GM18498 (cell line): ENCODE measurements around the gene RTL10.

Experiments
- ATAC-seq: cut with Tn5 transposase; IDR thresholded peaks from one replicate; pipeline ENCODE4 v1.9.1; 2021; ENCODE audit warnings: mild to moderate bottlenecking, moderate library complexity; ENCODE audit not compliant: unreplicated experiment

RTL10 gene

GRCh38 chr22:19811811-19812771, 42.6 kb downstream of the RTL10 start:
- ATAC-seq: no peak

GRCh38 chr22:19811211-19811621, 43.5 kb downstream of the RTL10 start:
- no peak for ATAC-seq

- ATAC-seq: no peak
Observed at GRCh38 chr22:19810381-19811201, 44.1 kb downstream of the RTL10 start.

GRCh38 chr22:19809741-19810140, 44.9 kb downstream of the RTL10 start:
- no peak for ATAC-seq

- no peak for ATAC-seq
Observed at GRCh38 chr22:19808873-19809478, 45.7 kb downstream of the RTL10 start.

- ATAC-seq: no peak
Observed at GRCh38 chr22:19807914-19808872, 46.5 kb downstream of the RTL10 start.

GRCh38 chr22:19807161-19807913, 47.3 kb downstream of the RTL10 start:
- no peak for ATAC-seq

- no peak for ATAC-seq
Observed at GRCh38 chr22:19806213-19807160, 48.2 kb downstream of the RTL10 start.

- ATAC-seq: no peak
Observed at GRCh38 chr22:19805821-19806212, 48.9 kb downstream of the RTL10 start.
